AG09309 (cell line): ENCODE results near the gene ARID5B.

Experiments
- DNase-seq: peaks from one replicate; pipeline ENCODE4 v3.0.0-alpha.2; 2010; ENCODE audit warnings: low read depth
- H3K4me3 ChIP-seq: 2 replicates; pipeline ENCODE4 v1.5.1; 2011; ENCODE audit warnings: mild to moderate bottlenecking, low read depth, low read length, moderate library complexity; ENCODE audit not compliant: control insufficient read depth
- TF ChIP-seq, protein P1 (sequence below): IDR thresholded peaks from 2 replicates; pipeline ENCODE4 v1.5.1; 2011; ENCODE audit warnings: mild to moderate bottlenecking, low read depth, low read length, inconsistent platforms; ENCODE audit not compliant: insufficient read depth, control insufficient read depth; ENCODE audit errors: missing control alignments

ARID5B gene

DNA sequence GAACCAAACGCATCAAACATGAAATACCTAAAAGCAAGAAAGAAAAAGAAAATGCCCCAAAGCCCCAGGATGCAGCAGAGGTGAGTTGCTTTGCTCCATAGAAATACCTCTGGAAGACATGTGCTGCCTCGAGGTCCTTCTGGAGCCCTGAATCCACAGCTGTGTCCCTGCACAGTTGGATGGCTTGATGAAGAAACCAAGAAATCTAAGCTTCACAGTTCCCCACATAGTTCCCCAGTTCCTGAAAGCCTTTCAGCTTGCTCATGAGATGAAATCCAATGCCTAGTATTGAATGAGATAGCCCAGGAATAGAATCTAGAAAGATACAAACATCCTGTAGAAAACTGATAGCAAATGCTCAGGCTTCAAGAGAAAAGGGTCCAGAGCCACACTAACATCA lies 184.3 kb downstream of the ARID5B start:
- DNase-seq = no peak
- no peak overlapping the region for H3K4me3 ChIP-seq
- TF ChIP-seq, protein P1, sequence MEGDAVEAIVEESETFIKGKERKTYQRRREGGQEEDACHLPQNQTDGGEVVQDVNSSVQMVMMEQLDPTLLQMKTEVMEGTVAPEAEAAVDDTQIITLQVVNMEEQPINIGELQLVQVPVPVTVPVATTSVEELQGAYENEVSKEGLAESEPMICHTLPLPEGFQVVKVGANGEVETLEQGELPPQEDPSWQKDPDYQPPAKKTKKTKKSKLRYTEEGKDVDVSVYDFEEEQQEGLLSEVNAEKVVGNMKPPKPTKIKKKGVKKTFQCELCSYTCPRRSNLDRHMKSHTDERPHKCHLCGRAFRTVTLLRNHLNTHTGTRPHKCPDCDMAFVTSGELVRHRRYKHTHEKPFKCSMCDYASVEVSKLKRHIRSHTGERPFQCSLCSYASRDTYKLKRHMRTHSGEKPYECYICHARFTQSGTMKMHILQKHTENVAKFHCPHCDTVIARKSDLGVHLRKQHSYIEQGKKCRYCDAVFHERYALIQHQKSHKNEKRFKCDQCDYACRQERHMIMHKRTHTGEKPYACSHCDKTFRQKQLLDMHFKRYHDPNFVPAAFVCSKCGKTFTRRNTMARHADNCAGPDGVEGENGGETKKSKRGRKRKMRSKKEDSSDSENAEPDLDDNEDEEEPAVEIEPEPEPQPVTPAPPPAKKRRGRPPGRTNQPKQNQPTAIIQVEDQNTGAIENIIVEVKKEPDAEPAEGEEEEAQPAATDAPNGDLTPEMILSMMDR = no peak

DNA sequence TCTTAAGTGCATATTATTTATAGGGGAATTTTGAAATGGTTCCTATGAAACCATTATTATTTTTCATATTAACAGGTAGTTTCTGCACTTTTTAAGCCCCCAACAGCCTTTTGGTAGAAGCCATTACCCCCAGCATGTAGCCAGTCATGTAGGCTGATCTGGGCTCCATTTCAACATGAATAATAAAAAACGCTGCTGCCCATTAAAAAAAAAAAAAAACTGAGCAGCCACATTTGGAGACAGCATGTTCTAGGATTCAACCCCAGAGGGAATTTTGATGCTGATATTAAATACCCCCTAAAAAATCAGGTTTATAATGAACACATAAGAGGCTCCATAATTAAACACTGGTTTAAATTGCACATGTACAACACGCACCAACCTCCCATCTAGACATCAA lies 185.8 kb downstream of the ARID5B start:
- H3K4me3 ChIP-seq = no peak overlapping the region
- DNase-seq = no peak
- TF ChIP-seq, protein P1 = no peak

DNA sequence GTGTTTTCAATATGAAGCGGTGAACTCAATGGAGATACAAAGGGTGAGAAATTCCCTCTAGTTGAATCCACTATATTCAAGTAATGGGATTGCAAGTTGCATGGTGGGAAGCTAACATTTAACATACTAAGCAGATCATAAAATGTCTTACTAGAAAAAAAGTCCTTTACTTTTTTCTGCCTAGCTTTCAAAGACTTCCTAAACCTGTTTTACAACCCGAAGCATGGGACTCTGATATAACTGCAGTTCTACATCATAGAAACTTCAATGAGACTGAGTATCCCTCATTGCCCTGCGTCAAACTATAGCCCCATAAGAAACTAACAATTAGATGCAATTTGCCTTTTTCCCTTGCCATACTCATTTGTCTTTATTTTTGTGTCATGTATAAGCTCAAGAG lies 187.3 kb downstream of the ARID5B start:
- TF ChIP-seq, protein P1 = no peak
- DNase-seq = no peak
- H3K4me3 ChIP-seq = no peak overlapping the region

DNA sequence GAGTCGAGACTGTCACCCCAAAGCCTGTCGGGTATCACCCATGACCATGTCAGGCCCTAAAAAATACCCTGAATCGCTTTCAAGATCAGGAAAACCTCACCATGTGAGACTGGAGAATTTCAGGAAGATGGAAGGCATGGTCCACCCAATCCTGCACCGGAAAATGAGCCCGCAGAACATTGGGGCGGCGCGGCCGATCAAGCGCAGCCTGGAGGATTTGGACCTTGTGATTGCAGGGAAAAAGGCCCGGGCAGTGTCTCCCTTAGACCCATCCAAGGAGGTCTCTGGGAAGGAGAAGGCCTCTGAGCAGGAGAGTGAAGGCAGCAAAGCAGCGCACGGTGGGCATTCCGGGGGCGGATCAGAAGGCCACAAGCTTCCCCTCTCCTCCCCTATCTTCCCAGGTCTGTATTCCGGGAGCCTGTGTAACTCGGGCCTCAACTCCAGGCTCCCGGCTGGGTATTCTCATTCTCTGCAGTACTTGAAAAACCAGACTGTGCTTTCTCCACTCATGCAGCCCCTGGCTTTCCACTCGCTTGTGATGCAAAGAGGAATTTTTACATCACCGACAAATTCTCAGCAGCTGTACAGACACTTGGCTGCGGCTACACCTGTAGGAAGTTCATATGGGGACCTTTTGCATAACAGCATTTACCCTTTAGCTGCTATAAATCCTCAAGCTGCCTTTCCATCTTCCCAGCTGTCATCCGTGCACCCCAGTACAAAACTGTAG lies 191.0 kb downstream of the ARID5B start:
- no peak for DNase-seq
- TF ChIP-seq, protein P1 = no peak
- H3K4me3 ChIP-seq = no peak overlapping the region

DNA sequence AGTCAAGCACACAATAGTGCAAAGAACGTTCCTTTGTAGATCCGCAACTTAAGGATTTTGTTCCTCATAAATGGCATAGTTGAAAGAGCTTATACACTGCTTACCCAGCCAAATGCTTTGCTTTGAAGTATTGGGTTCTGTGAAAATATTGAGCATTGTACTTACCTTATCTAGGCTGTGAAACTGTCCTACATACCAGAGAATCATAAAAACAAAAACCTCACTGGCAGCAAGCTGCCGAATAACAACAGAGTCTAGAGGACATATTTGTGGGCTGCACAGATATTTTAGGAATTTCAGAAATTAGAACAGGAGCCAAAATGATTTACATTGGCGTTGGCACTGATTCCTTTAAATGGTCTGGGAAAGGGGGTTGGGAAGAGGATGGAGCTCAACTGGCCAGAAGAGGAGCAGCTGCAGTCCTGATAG lies 192.4 kb downstream of the ARID5B start:
- TF ChIP-seq, protein P1 = no peak
- no peak overlapping the region for H3K4me3 ChIP-seq
- peak; percentile 71 for DNase-seq

DNA sequence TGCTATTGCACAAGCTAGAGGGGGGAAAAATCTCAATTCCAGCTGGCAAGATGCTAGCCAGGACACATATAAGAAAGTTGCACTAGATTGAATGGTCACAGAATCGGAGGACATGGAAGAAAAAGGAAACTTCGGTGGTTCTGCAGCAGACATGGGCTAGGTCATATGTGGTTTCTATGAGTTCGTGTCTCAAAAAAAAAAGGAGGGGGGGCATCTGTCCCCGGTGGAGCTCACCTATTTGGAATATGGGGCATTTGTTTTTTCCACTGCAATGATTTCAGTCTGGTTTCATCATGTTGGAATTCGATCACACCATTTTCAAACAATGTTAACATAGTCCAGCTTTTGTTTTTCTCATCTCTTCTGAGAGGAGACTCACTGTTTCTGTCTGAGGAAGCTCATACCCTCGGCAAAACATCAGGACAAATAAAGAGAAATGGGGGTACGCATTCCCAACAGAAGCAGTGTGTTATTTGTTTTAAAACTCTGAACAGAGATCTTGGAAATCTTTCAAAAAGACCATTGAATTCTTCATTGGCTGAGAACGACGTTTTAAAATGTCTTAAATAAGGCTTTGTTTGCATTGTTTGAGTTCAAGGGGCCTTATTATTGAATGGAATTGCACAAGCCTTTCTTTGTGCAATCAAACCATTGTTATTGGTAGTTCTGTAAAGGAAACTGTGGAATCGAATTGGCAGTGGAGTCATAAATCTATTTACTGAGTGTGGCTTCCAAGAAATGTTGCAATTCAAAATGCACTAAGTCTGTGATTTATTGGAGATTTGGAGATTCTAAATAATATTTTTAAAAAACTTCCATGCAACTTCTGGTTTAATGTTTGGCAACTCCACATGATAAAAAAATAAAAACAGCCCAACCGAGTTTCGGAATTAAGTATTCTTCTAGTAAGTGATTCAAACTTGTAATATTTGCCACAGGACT lies 194.0 kb downstream of the ARID5B start:
- TF ChIP-seq, protein P1 = no peak
- DNase-seq = peak; percentile 67
- no peak overlapping the region for H3K4me3 ChIP-seq
